ENCODE results near the gene CACNA1G.

GRCh38 chr17:50548831-50549230 is 11.7 kb upstream of the CACNA1G start:
- TF ChIP-seq, protein P1, sequence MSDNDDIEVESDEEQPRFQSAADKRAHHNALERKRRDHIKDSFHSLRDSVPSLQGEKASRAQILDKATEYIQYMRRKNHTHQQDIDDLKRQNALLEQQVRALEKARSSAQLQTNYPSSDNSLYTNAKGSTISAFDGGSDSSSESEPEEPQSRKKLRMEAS (IDR thresholded peaks at IDR 0.05; ENCODE audit: insufficient read depth, insufficient read length) = no peak
- no peak for TF ChIP-seq CTCF (IDR thresholded peaks at IDR 0.05; ENCODE audit: extremely low read depth in 1 of 2, insufficient read depth in 1 of 2, low read depth in 1 of 2, low read length in 2 of 2)

All from endothelial cell of umbilical vein (primary cell).